ENCODE results near the gene ADAMTSL3.

- no peak for TF ChIP-seq SUZ12 (IDR thresholded peaks at IDR 0.05)
- no peak for TF ChIP-seq BHLHE40 (IDR thresholded peaks at IDR 0.05; ENCODE audit: borderline replicate concordance)
- no peak for TF ChIP-seq SP1 (IDR thresholded peaks at IDR 0.05)
- TF ChIP-seq NFRKB (IDR thresholded peaks at IDR 0.05): no peak
- no peak for TF ChIP-seq ELF4 (IDR thresholded peaks at IDR 0.05)
- no peak for TF ChIP-seq ARNT (IDR thresholded peaks at IDR 0.05)
Observed at GRCh38 chr15:83858820-83859505, 205.0 kb downstream of the ADAMTSL3 start.

Data from HEK293T (cell line).